ENCODE data around the gene PFKP. TPM values are rescaled to one million over a fixed set of nuclear protein-coding genes. Genes with fewer than 3 reads are reported as not detected.

The PFKP gene
- polyA plus RNA-seq, 6 donors from 2014 or later: 26.3 to 51.2 (median 39.7) TPM

DNA sequence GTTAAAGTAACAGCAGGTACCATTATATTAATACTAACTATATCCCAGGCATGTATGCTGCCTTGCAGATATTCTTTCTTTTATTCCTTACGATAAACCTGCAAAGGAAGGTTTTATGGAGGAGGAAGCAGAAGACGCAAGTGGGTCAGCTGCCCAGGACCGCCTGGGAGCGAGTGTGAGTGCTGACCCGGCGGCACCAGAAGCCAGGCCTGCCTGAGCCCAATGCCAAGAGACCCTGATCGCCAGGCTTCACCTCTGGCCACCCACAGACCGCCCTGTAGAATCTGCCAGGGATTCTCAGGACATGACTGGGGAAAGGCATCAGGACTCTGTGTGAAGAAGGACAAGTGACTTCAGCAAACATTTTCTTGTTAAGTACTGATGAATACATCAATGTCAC lies 78.9 kb downstream of the PFKP start:
- no peaks in the 10 kb centered on the region for H3K9me3 Mint-ChIP-seq
- ATAC-seq (ENCODE audit: low read depth in 2 of 2) (no peak), DNase-seq (no peak)
- H3K4me1 Mint-ChIP-seq: peaks cover 0 to 3% (median 0%) of the 10 kb centered on the region in 3 donors
- H3K27me3 Mint-ChIP-seq: no peaks in the 10 kb centered on the region
- peaks cover 27 to 47% of the 10 kb centered on the region in 2 donors for H3K36me3 Mint-ChIP-seq
- no peak overlapping the region for H3K4me3 Mint-ChIP-seq
- peak overlapping the region in 1 of 6 donors; percentile 24 for H3K27ac Mint-ChIP-seq

DNA sequence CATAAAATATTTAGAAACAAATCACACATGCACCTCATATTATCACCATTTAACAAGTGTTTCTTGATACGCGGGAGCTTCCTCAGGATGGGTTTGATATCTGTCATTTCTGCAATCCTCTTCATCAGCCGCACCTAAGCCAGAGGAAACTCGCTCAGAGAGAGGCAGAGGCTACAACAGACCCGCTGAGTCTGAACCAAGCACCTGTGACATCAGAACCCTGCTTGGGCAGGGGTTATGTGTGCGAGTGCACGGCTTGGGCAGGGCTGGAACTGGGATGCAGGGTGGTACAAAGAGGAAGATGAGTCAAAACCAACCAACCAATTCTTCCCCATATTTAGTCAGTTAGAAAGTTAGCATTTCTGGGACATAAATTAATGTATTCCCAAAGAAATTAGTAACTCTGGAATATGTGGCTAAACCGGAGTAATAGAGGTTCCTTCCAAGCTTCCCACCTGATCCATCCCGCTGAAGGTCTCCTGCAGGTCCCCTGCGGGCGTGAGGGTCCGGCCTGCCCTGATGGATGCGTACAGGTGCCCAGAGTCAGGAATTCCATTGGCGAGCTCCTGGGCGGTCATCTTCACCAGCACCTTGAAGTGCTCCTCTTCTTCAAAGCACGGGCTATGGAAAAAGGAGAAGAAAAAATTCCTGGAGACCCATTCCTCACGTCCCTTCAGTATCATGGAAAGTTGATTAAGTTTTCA lies 79.9 kb downstream of the PFKP start:
- Mint-ChIP-seq H3K4me3 (no peak overlapping the region), H3K27ac (peak overlapping the region in 1 of 6 donors; percentile 44), H3K27me3 (no peaks in the 10 kb centered on the region), H3K9me3 (no peaks in the 10 kb centered on the region), H3K4me1 (peaks cover 0 to 3% (median 0%) of the 10 kb centered on the region in 3 donors), H3K36me3 (peaks cover 24 to 37% of the 10 kb centered on the region in 2 donors)
- ATAC-seq (ENCODE audit: low read depth in 2 of 2) (no peak), DNase-seq (no peak)

DNA sequence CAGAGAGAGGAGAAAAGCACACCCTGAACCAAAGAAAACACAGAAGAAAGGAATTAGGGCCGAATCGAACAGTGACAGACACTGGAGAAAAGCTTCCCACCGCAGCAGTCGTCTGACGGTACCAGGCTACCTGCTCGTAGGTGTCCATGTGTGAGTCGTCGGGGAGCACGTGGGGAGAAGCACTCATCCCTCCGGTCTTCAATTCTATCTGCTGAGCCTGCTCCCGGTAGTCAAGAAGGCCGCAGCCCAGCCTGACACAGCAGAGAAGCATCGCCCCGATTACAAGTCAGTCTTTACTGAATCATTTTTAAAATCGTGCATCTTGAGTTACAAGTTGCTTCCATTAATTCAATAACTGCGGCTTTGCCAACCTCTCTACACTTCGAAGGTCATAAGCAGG lies 80.7 kb downstream of the PFKP start:
- Mint-ChIP-seq H3K9me3 (no peaks in the 10 kb centered on the region), H3K27ac (peak overlapping the region in 1 of 6 donors; percentile 9), H3K27me3 (no peaks in the 10 kb centered on the region), H3K4me1 (no peaks in the 10 kb centered on the region), H3K36me3 (peaks cover 25 to 36% of the 10 kb centered on the region in 2 donors), H3K4me3 (no peak overlapping the region)
- ATAC-seq (ENCODE audit: low read depth in 2 of 2) (no peak), DNase-seq (no peak)

DNA sequence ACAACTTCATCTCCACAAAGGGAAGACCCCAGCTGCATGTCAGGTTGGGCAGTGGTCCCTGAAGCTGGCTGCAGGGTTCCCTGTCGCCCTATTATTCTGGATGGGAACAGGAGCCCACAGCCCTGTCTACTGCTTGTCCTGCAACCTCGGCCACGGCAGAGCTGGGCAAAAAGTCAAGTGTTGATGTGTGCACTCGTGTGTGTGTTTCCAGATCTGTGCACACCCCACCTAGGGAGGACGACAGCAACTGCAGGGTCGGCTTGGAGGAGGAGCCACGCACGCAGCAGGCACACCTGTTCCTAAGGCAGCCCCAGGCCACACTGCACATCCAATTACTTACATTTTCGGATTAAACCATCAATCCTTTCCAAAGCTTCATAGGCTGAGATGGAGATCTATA lies 81.6 kb downstream of the PFKP start:
- Mint-ChIP-seq H3K9me3 (no peaks in the 10 kb centered on the region), H3K27ac (no peak overlapping the region), H3K36me3 (peaks cover 23 to 34% of the 10 kb centered on the region in 2 donors), H3K27me3 (no peaks in the 10 kb centered on the region), H3K4me1 (no peaks in the 10 kb centered on the region), H3K4me3 (no peak overlapping the region)
- ATAC-seq (ENCODE audit: low read depth in 2 of 2) (no peak), DNase-seq (no peak)

DNA sequence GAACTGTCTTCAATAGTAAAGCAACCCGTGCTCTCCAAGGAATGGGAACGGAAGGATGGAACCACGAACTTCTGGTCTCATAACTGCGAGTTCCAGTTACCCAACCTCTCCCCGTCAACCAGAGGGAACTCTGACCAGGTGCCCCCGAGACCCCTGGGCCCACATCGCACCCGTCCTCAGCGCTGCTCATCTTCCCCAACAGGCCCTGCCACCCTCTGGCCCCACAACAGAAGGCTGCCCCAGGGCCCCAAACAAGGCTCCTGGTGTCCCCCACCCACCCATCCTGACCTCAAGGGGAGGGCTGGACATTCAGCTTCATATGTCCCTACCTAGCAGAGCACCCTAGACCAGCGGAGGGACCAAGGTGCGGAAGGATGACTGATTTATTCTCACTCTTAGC lies 82.6 kb downstream of the PFKP start:
- Mint-ChIP-seq H3K36me3 (peaks cover 29 to 36% of the 10 kb centered on the region in 2 donors), H3K27ac (no peak overlapping the region), H3K4me3 (no peak overlapping the region), H3K4me1 (no peaks in the 10 kb centered on the region), H3K27me3 (no peaks in the 10 kb centered on the region), H3K9me3 (no peaks in the 10 kb centered on the region)
- no peak for ATAC-seq (ENCODE audit: low read depth in 2 of 2)
- DNase-seq: no peak

DNA sequence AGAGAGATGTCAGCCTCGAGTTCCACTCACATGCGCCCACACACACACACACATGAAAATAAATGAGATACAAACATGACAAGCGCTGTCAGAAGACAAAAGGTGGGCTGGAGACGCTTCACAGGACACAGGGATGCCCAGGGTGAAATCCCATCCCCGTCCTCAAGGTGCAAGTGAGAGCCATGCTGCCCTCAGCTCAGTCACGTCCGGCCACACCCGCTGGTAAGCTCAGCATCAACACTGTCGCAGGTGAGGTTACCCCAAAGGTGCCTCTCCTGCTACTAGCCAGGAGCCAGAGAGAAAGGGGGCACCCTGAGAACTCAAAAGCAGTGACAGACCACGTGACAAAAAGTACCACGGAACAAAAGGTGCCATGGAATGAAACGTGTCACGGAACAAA lies 83.0 kb downstream of the PFKP start:
- H3K4me1 Mint-ChIP-seq: no peaks in the 10 kb centered on the region
- H3K9me3 Mint-ChIP-seq: no peaks in the 10 kb centered on the region
- no peak overlapping the region for H3K27ac Mint-ChIP-seq
- peaks cover 34 to 41% of the 10 kb centered on the region in 2 donors for H3K36me3 Mint-ChIP-seq
- ATAC-seq (ENCODE audit: low read depth in 2 of 2) (no peak), DNase-seq (no peak)
- H3K27me3 Mint-ChIP-seq: no peaks in the 10 kb centered on the region
- no peak overlapping the region for H3K4me3 Mint-ChIP-seq

DNA sequence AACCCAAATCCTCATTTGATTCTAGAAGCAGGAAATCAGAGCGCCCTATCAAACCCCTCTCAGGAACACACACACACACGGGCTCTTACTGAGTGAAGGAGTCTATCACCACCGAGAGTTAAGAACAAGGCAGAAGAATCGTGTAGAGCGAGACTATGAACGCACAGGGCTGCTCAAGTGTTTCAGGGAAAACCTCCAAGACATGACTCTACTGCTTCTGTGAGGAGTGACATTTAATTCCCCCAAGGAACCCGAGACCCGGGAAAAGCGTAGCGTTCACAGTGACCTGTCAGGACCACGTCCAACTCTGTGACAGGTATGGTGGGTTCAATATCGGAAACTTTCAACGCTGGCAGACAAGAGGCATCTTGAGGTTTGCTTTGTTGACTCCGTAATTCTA lies 83.6 kb downstream of the PFKP start:
- DNase-seq (no peak), ATAC-seq (ENCODE audit: low read depth in 2 of 2) (no peak)
- H3K4me1 Mint-ChIP-seq: no peaks in the 10 kb centered on the region
- H3K27me3 Mint-ChIP-seq: no peaks in the 10 kb centered on the region
- H3K9me3 Mint-ChIP-seq: no peaks in the 10 kb centered on the region
- peaks cover 37 to 47% of the 10 kb centered on the region in 2 donors for H3K36me3 Mint-ChIP-seq
- H3K4me3 Mint-ChIP-seq: peak overlapping the region in 1 of 8 donors; percentile 69
- H3K27ac Mint-ChIP-seq: peak overlapping the region in 1 of 6 donors; percentile 23

DNA sequence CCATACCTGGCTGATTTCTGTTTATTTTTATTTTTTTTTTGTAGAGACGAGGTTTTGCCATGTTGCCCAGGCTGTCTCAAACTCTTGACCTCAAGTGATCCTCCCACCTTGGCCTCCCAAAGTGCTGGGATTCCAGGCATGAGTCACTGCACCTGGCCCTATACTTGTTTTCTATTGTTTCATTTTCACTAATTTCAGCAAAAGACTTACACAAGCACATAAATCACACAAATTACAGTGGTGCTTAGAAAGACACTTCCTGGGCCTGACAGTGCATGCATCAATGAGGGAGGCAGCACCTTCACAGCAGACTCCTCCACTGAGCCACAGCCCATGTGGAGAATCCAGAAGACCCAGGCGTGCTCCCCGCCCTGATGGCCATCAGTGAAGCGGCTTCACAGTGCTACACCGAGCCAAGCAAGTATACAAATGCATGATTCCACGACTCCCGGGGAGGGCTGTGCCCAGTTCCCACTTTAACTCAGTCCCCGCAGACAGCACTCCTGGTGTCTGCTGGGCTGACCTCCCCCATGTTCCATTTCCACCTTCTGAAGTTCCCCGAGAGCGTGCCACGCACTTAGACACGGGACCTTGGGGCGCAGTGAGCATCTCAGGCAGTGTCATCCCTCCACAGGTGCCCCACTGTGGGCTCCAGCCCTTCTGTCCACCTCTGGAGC lies 84.7 kb downstream of the PFKP start:
- DNase-seq: no peak
- no peak for ATAC-seq (ENCODE audit: low read depth in 2 of 2)
- H3K27ac Mint-ChIP-seq: peak overlapping the region in 1 of 6 donors; percentile 53
- no peak overlapping the region for H3K4me3 Mint-ChIP-seq
- no peaks in the 10 kb centered on the region for H3K27me3 Mint-ChIP-seq
- peaks cover 37 to 48% of the 10 kb centered on the region in 2 donors for H3K36me3 Mint-ChIP-seq
- H3K9me3 Mint-ChIP-seq: no peaks in the 10 kb centered on the region
- H3K4me1 Mint-ChIP-seq: no peaks in the 10 kb centered on the region

DNA sequence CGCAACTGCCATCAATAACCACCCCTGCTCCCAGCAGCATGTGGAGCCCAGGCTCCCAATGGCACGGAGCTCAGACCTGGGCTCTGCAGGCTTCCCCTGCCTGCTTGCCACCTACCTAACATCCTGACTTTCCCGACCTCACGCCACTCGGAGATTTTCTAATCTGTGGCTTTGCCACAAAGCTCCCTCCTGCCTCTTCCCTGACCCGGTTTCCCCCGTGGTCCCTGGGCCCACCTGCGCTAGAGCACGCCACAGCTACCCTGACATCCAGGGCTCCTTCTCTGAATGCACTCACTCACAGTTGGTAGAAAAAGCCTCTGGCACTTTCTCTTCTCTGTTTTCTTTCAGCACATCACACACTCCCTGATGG lies 85.2 kb downstream of the PFKP start:
- Mint-ChIP-seq H3K27ac (peak overlapping the region in 1 of 6 donors; percentile 53), H3K4me1 (no peaks in the 10 kb centered on the region), H3K27me3 (no peaks in the 10 kb centered on the region), H3K4me3 (no peak overlapping the region), H3K9me3 (no peaks in the 10 kb centered on the region), H3K36me3 (peaks cover 37 to 47% of the 10 kb centered on the region in 2 donors)
- ATAC-seq (ENCODE audit: low read depth in 2 of 2) (no peak), DNase-seq (no peak)

DNA sequence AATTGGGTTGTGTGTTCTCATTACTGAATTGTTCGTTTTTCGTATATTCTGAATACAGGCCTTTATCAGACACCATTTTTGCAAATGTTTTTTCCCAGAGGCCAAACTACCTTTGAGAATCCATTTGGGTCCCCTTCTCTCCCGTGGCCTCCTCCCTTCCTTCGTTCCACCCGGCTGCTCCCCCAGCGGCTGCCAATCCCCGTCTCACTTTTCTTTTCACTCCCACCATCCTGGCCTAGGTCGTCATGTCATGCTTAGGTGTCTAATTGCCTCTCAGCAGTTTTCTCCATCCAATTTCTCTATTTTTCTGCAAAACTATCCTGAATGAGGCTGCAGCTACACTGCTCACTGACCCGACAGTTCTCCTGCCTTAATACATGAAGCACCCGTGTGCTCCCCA lies 87.3 kb downstream of the PFKP start:
- Mint-ChIP-seq H3K4me1 (no peaks in the 10 kb centered on the region), H3K9me3 (no peaks in the 10 kb centered on the region), H3K27ac (no peak overlapping the region), H3K36me3 (peaks cover 48 to 58% of the 10 kb centered on the region in 2 donors), H3K27me3 (no peaks in the 10 kb centered on the region), H3K4me3 (no peak overlapping the region)
- DNase-seq (no peak), ATAC-seq (ENCODE audit: low read depth in 2 of 2) (no peak)

DNA sequence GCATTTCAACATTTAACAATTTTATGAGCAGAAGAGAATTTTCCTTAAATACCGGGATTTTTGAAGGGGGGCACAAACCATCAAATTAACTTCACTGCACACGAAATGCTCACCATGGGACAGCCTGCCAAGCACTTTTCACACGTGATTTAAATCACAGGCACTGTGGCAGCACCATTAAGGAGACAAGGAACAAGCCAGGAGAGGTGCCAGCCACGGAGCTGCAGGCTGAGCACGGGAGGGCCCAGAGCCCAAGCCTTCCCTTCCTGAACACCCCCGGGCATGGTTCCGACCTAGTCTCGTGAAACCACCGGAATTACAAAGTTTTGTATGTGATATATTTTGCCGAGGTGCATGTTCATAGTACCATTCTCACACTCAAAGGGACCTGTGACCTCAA lies 91.8 kb downstream of the PFKP start:
- Mint-ChIP-seq H3K27me3 (no peaks in the 10 kb centered on the region), H3K4me1 (no peaks in the 10 kb centered on the region), H3K9me3 (no peaks in the 10 kb centered on the region), H3K4me3 (no peak overlapping the region), H3K36me3 (peaks cover 49 to 59% of the 10 kb centered on the region in 2 donors), H3K27ac (no peak overlapping the region)
- DNase-seq (no peak), ATAC-seq (ENCODE audit: low read depth in 2 of 2) (no peak)

DNA sequence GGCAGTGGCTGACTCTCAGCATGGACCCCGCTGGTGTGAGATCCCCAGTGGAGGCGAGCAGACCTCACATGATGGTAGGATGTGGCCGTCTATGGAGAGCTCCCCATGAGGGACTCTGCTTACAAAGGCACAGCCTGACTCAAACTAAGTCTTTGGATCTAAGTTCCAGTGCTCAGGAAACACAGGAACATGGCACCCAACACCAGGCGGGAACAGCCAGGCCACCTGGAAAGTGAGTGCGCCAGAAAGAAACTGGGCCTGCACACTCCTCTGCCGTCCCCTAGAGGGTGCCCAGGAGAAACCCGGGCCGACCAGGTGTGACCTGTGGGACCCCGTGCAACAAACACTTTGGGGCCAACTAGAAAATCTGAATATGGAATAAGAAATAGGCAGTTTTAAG lies 95.2 kb downstream of the PFKP start:
- Mint-ChIP-seq H3K9me3 (no peaks in the 10 kb centered on the region), H3K4me3 (no peak overlapping the region), H3K27me3 (no peaks in the 10 kb centered on the region), H3K4me1 (no peaks in the 10 kb centered on the region), H3K27ac (no peak overlapping the region), H3K36me3 (peaks cover 32 to 65% of the 10 kb centered on the region in 2 donors)
- DNase-seq: no peak
- no peak for ATAC-seq (ENCODE audit: low read depth in 2 of 2)

DNA sequence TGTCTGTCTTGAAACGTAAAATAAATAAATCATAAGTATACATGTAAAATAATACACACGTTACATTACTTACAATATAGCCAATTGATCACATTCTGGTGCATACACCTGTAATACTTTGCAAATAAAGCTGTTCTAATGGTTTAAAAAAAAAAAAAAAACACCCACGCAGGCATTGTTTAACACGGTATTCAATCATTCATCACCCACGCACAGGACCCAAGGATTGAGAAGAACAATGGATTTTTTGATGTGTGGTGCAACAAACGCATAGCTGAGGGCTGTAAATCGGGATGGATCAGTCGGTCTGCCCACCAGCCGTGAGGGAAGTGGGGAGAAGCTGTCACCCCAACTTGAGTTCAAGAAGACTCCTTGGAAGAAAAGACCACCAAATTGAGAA lies 96.5 kb downstream of the PFKP start:
- Mint-ChIP-seq H3K9me3 (no peaks in the 10 kb centered on the region), H3K27ac (no peak overlapping the region), H3K4me3 (no peak overlapping the region), H3K27me3 (no peaks in the 10 kb centered on the region), H3K36me3 (peaks cover 23 to 58% of the 10 kb centered on the region in 2 donors), H3K4me1 (no peaks in the 10 kb centered on the region)
- ATAC-seq (ENCODE audit: low read depth in 2 of 2): no peak
- DNase-seq: no peak

DNA sequence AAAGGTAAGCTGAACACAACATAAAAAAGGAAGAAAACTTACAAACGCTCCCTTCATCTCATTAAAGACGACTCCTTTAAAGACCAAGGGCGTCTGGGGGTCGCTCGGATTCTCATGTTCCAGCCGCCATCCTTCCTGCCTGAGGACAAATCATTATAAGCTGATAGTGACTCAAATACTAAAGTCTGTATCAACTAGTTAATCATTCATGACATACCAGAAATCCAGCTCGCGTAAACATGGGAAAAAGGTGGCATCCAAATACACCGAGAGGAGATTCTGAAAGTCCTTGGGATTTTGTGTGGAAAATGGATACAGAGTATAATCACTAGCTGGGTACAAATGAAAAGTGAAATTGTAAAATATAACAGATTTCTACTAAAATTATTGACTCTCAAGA lies 97.8 kb downstream of the PFKP start:
- Mint-ChIP-seq H3K36me3 (peaks cover 17 to 51% of the 10 kb centered on the region in 2 donors), H3K4me3 (no peak overlapping the region), H3K4me1 (peaks cover 0 to 6% (median 4%) of the 10 kb centered on the region in 3 donors), H3K27ac (no peak overlapping the region), H3K9me3 (no peaks in the 10 kb centered on the region), H3K27me3 (no peaks in the 10 kb centered on the region)
- DNase-seq (no peak), ATAC-seq (ENCODE audit: low read depth in 2 of 2) (no peak)

All from naive B cell (primary cell).